Neural cell (in vitro differentiated cells): ENCODE measurements around the gene FAM234A. TPM values are rescaled to one million over a fixed set of nuclear protein-coding genes. Genes with fewer than 3 reads are reported as not detected.

ENCODE experiments used
- H2AFZ ChIP-seq: fragments of 200-600, 300-800 bp; sonication (generic), shearing (Covaris generic); 2 replicates; pipeline ENCODE4 v1.6.0; 2014; ENCODE audit warnings: low read depth, mild to moderate bottlenecking, antibody characterized with exemption, low read length, moderate library complexity
- H3F3A ChIP-seq: fragments of 200-600 bp; shearing (Covaris generic); 2 replicates; pipeline ENCODE4 v1.6.1; 2016; ENCODE audit warnings: mild to moderate bottlenecking, moderate library complexity, mixed read lengths, antibody characterized with exemption, low read length; ENCODE audit not compliant: insufficient read depth, poor library complexity, severe bottlenecking
- H3K27ac ChIP-seq: fragments of 200-600, 300-800 bp; sonication (generic), shearing (Covaris generic); 2 replicates; pipeline ENCODE4 v1.5.1; 2014; ENCODE audit warnings: mild to moderate bottlenecking, low read length, moderate library complexity
- H3K27me3 ChIP-seq: fragments of 300-800, 200-600 bp; sonication (generic), shearing (Covaris generic); 2 replicates; pipeline ENCODE4 v1.6.0; 2014; ENCODE audit warnings: mild to moderate bottlenecking, low read depth, low read length, moderate library complexity; ENCODE audit not compliant: insufficient read depth
- H3K36me3 ChIP-seq: fragments of 300-800, 200-600 bp; sonication (generic), shearing (Covaris generic); 2 replicates; pipeline ENCODE4 v1.5.1; 2014; ENCODE audit warnings: mild to moderate bottlenecking, antibody characterized with exemption, low read length, moderate library complexity; ENCODE audit not compliant: insufficient read depth
- H3K4me2 ChIP-seq: fragments of 300-800, 200-600 bp; sonication (generic), shearing (Covaris generic); 2 replicates; pipeline ENCODE4 v1.6.0; 2014; ENCODE audit warnings: mild to moderate bottlenecking, low read length
- H3K4me3 ChIP-seq: fragments of 300-800, 200-600 bp; sonication (generic), shearing (Covaris generic); 2 replicates; pipeline ENCODE4 v1.5.1; 2014; ENCODE audit warnings: mild to moderate bottlenecking, low read length, moderate library complexity
- H3K79me2 ChIP-seq: fragments of 200-600 bp; shearing (Covaris generic); replicated peaks from 2 replicates; pipeline ENCODE4 v1.6.0; 2014; ENCODE audit warnings: mild to moderate bottlenecking, low read length, moderate library complexity; ENCODE audit not compliant: insufficient read depth
- H3K9ac ChIP-seq: fragments of 300-800, 200-600 bp; sonication (generic), shearing (Covaris generic); 2 replicates; pipeline ENCODE4 v1.6.1; 2016; ENCODE audit warnings: mild to moderate bottlenecking, low read length, mixed read lengths
- H3K9me2 ChIP-seq: fragments of 200-600 bp; shearing (Covaris generic); 2 replicates; pipeline ENCODE4 v1.6.1; 2016; ENCODE audit warnings: mild to moderate bottlenecking, low read length, mixed read lengths; ENCODE audit not compliant: insufficient read depth
- H3K9me3 ChIP-seq: fragments of 200-600, 300-800 bp; sonication (generic), shearing (Covaris generic); 2 replicates; pipeline ENCODE4 v1.6.1; 2016; ENCODE audit warnings: mild to moderate bottlenecking, mixed run types, low read length, moderate library complexity, mixed read lengths
- H4K20me1 ChIP-seq: fragments of 200-600 bp; shearing (Covaris generic); 2 replicates; pipeline ENCODE4 v1.6.1; 2016; ENCODE audit warnings: mild to moderate bottlenecking, mixed run types; ENCODE audit not compliant: insufficient read depth
- CTCF ChIP-seq: fragments of 450-650 bp; IDR thresholded peaks from 2 replicates; pipeline ENCODE4 v1.5.1; 2014; ENCODE audit warnings: antibody characterized with exemption, mild to moderate bottlenecking, moderate library complexity; ENCODE audit not compliant: poor library complexity, severe bottlenecking
- EP300 ChIP-seq: fragments of 450-650 bp; conservative IDR thresholded peaks from 2 replicates; pipeline ENCODE4 v1.6.1; 2014; ENCODE audit warnings: antibody characterized with exemption, mild to moderate bottlenecking, moderate library complexity; ENCODE audit not compliant: poor library complexity, severe bottlenecking
- EZH2 ChIP-seq: fragments of 200-600, 300-800 bp; shearing (Covaris generic), sonication (generic); IDR thresholded peaks from 2 replicates; pipeline ENCODE4 v1.6.1; 2014; ENCODE audit warnings: antibody characterized with exemption, low read length, borderline replicate concordance, mild to moderate bottlenecking; ENCODE audit not compliant: insufficient read depth, poor library complexity, severe bottlenecking
- MXI1 ChIP-seq: fragments of 450-650 bp; conservative IDR thresholded peaks from 2 replicates; pipeline ENCODE4 v1.6.1; 2014; ENCODE audit warnings: antibody characterized with exemption, mild to moderate bottlenecking; ENCODE audit not compliant: poor library complexity, severe bottlenecking
- POLR2AphosphoS5 ChIP-seq: IDR thresholded peaks from 2 replicates; pipeline ENCODE4 v1.6.1; 2012
- RAD21 ChIP-seq: fragments of 450-650 bp; conservative IDR thresholded peaks from 2 replicates; pipeline ENCODE4 v1.6.1; 2014; ENCODE audit warnings: antibody characterized with exemption, mild to moderate bottlenecking, moderate library complexity
- REST ChIP-seq: IDR thresholded peaks from 2 replicates; pipeline ENCODE4 v1.6.1; 2012; ENCODE audit warnings: borderline replicate concordance
- SMC3 ChIP-seq: fragments of 450-650 bp; conservative IDR thresholded peaks from 2 replicates; pipeline ENCODE4 v1.6.1; 2014; ENCODE audit warnings: antibody characterized with exemption, mild to moderate bottlenecking, moderate library complexity; ENCODE audit not compliant: poor library complexity
- TAF1 ChIP-seq: IDR thresholded peaks from 2 replicates; pipeline ENCODE4 v1.6.1; 2012; ENCODE audit warnings: low read depth
- polyA plus RNA-seq: library from polyadenylated mRNA; depleted of rRNA; stranded (reverse); fragments of >200 nt; gene quantifications from 2 replicates; pipeline ENCODE4 v1.2.3, GENCODE V29; 2014

Gene FAM234A
- polyA plus RNA-seq, 1 donor from 2014 or later, result 29.9 TPM

GRCh38 chr16:193441-193840 lies 41.2 kb upstream of the FAM234A start:
- H3K79me2 ChIP-seq, result no peaks in the 10 kb centered on the region
- H3K36me3 ChIP-seq, result peaks cover 4% of the 10 kb centered on the region
- no peak overlapping the region for H3K9ac ChIP-seq
- no peaks in the 10 kb centered on the region for H3K9me2 ChIP-seq
- no peaks in the 10 kb centered on the region for H3K9me3 ChIP-seq
- H2AFZ ChIP-seq, result no peak overlapping the region
- H3K4me3 ChIP-seq, result no peak overlapping the region
- no peaks in the 10 kb centered on the region for H3F3A ChIP-seq
- H3K27me3 ChIP-seq, result no peaks in the 10 kb centered on the region
- H3K27ac ChIP-seq, result no peak overlapping the region
- TF ChIP-seq POLR2AphosphoS5, result no peak
- no peak for TF ChIP-seq CTCF
- TF ChIP-seq SMC3, result no peak
- TF ChIP-seq EP300, result no peak
- TF ChIP-seq EZH2, result no peak
- H3K4me2 ChIP-seq, result no peak overlapping the region
- no peaks in the 10 kb centered on the region for H4K20me1 ChIP-seq

- no peak overlapping the region for H3K4me3 ChIP-seq
- H3K79me2 ChIP-seq, result peaks cover 2% of the 10 kb centered on the region
- H2AFZ ChIP-seq, result no peak overlapping the region
- no peaks in the 10 kb centered on the region for H4K20me1 ChIP-seq
- no peaks in the 10 kb centered on the region for H3K27me3 ChIP-seq
- no peaks in the 10 kb centered on the region for H3F3A ChIP-seq
- H3K9me2 ChIP-seq, result no peaks in the 10 kb centered on the region
- H3K4me2 ChIP-seq, result no peak overlapping the region
- H3K36me3 ChIP-seq, result no peaks in the 10 kb centered on the region
- no peak overlapping the region for H3K27ac ChIP-seq
- H3K9me3 ChIP-seq, result no peaks in the 10 kb centered on the region
- TF ChIP-seq EP300 (no peak), SMC3 (no peak), POLR2AphosphoS5 (no peak), CTCF (no peak), RAD21 (no peak), TAF1 (no peak), REST (no peak), MXI1 (no peak), EZH2 (no peak)
- H3K9ac ChIP-seq, result no peak overlapping the region
Measured at GRCh38 chr16:194516-194915, 40.1 kb upstream of the FAM234A start.
